SHP77 treated with DMSO at 0.1 percent for 48 hours (cell line): ENCODE measurements around the gene TMEM117.
"Not testable (repeated sequence)": the region's sequence is repeated elsewhere in the genome, so short reads cannot be mapped to it uniquely, and the experiment has no call there.

Experiments used
- DNase-seq: peaks from one replicate; lab custom pipeline; 2025; lab: John Stamatoyannopoulos, UW

The TMEM117 gene

DNA sequence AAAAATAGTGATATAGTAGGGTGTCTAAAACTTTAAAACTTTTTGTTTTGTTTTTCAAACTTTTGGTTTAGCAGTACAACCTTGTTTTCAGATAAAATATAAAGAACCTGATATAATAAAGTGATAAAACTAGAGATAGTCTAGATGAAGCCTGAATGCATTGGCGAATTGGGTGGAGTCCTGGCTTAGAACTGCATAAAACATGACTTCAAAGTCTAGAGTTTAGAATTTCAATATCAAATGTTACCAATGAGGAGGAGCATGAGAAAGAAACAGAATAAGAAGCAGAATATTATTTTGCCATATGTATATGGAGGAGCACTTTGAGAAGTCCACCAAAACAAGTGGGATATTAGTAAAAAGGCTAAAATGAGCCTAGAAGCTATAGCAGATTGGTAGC lies 263.6 kb downstream of the TMEM117 start:
- DNase-seq = no peak

GRCh38 chr12:44100264-44100663 lies 264.4 kb downstream of the TMEM117 start:
- no peak for DNase-seq

DNA sequence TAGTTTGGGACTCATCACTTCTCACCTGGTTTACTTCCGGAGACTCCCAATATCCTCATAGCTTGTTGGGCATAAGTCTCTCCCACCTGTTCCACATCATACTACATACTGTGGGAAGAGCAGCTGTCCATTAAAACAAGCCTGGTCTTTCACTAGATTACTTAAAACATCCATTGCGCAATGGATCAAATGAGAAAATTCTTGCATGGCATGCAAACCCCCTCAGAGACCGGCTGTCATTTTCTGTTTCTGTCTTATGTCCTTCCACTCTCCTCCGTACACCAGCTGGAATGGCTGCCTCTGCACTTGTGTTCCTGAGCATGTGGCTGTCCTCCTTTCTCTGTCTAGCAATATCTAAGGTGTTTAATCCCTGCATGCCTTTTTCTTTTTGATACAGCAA lies 265.6 kb downstream of the TMEM117 start:
- DNase-seq = no peak

DNA sequence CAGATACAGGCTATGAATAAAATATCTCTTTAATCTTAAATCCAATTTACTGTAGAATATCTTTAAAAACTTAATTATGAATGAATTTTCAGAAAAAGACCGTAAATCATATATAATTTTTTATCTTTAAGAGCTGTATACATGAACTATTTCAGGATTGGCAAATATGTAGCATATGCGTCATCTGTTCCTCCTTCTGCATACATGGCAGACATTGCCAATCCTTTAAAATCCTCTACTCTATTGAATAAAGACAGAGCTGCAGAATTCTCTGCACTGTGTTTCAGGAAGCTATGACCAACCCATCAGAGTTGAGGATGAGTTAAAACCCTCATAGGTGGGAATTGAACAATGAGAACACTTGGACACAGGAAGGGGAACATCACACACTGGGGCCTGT lies 279.0 kb downstream of the TMEM117 start:
- no peak for DNase-seq

DNA sequence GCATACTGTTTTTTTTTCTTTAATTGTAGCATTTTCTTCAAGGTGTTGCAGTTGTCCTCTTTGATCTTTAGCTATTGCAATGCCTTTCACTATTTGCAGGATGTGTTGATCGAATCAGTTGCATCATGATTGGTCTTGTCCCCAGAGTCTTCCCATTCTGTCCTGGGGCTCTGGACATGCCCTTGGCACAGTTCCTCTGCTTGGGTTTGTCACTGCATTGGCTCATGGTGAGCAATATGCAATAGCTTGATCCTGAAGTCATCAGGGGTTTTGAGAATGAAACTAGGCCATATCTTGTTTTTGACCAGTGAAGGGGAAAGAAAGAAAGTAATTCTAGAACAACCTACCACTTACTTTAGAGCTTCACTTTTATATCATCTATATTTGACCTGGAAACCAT lies 281.5 kb downstream of the TMEM117 start:
- no peak for DNase-seq

DNA sequence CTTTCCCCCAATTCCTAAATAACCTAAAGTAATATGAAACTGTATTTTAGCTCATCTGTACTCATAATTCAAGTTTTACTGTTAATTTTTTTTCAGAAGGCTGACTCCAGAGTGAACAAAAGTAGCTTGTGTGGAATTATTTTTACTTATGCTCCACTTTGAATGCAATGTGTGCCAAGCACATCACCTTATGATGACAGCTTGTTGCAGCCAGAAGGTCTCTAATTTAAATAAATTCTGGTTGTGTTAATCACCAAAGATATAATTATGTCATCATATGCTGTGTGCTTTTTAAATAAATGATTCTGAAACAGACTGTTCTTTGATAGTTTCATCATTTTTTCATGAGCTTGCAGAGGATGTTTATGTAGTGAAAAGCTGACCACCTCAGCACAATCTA lies 283.1 kb downstream of the TMEM117 start:
- no peak for DNase-seq

GRCh38 chr12:44126806-44127205 lies 290.9 kb downstream of the TMEM117 start:
- DNase-seq = no peak

GRCh38 chr12:44127966-44128710 lies 292.3 kb downstream of the TMEM117 start:
- DNase-seq = no peak

- no peak for DNase-seq
Observed at GRCh38 chr12:44143175-44143574, 307.3 kb downstream of the TMEM117 start.

DNA sequence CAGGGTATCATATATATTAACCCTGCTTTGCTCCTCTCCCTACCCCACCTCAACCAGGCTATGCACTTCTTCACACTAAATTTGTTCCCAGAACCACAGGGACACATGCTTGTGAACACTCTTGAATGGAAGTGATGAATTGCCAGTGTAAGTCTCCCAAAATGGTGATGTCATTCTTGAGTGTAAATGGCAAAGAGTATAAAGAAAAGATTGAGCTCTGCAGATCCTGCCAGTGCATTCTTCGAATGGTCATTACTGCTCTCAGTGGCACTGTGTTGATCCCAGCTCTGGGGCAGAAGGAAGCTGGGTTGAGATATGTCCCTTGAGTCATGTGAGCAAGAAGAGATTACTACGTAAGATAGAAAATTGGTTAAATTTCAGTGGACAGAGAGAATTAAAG lies 313.1 kb downstream of the TMEM117 start:
- no peak for DNase-seq

DNA sequence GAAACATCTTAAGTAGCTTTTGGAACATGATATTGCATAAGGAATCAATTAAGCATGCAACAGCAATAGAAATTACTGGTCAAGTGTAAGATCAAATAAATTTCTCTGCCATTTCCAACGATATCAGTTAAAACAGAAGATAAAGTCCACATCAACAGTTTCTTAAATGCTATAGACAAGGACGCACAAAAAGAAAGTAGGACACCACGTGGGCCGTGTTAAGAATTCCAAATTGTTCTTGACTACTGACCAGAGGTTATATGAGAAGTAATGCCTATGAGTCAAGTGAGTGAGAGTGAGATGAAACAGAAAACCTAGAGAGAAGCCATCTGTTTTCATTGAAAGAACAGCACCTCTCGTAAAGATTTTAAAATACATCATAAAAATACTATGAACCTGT lies 318.2 kb downstream of the TMEM117 start:
- no peak for DNase-seq

GRCh38 chr12:44155358-44155757 lies 319.5 kb downstream of the TMEM117 start:
- no peak for DNase-seq

GRCh38 chr12:44157359-44157758 lies 321.5 kb downstream of the TMEM117 start:
- DNase-seq = no peak

GRCh38 chr12:44158746-44159145 lies 322.9 kb downstream of the TMEM117 start:
- DNase-seq = no peak

DNA sequence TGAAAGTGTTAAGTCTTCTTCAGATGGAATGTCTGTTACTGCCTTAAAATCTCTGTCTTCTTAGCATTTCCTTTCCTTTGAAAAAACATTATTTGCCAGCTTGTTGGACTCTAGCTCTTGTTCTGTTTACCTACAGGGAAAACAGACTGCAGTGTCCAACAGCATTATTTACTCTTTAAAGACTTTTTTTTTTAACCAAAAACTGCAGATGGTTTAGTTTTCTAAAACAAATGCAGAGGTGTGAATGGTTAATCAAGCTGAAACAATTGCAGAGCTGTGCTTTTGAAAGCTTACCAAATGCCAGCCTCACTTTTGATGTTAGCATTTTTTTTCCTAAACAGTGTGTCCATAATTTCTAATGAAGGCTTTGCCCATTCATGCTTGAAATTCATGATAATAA lies 323.3 kb downstream of the TMEM117 start:
- no peak for DNase-seq

DNA sequence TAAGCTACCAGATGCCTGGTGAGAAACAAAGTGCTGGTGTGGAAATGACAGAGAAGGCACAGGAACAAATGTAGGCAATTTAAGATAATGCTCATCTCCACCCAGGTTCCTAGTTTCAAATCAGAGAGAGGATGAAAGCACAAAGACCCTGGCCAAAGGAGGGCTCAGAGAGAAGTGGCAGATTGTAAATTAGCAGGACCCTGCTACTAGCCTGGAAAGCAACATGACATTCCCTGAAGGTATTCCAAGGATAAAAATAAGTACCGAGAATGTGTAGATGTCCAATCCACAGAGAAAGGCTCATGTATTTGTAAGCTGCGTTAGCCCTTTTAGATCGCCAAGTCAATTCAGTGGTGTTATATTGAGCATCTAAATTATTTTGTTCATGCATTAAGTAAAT lies 324.0 kb downstream of the TMEM117 start:
- no peak for DNase-seq

- no peak for DNase-seq
Observed at GRCh38 chr12:44162961-44163360, 327.1 kb downstream of the TMEM117 start.

GRCh38 chr12:44174053-44174452 lies 338.2 kb downstream of the TMEM117 start:
- no peak for DNase-seq

- no peak for DNase-seq
Observed at GRCh38 chr12:44184499-44185206, 348.8 kb downstream of the TMEM117 start.

DNA sequence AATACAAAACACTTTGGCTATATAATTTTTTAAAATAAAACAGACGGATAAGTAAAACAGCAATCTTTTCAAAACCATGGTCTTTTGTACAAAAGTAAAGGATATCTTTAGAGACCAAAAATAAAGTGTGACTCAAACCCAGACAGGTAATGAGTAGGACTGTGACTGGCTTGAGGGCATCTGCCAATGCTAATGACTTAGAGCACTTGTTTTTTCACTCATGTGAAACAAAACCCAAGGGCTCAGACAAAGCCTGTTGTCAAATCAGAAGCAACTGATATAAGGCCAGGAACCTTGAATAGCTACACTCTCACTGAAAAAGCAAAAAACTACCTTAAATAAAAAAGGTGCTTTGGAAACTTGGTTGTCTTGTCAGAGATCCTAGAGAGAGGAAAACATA lies 357.4 kb downstream of the TMEM117 start:
- DNase-seq = no peak

GRCh38 chr12:44195719-44196118 lies 359.8 kb downstream of the TMEM117 start:
- not testable (repeated sequence) for DNase-seq

- DNase-seq = no peak
Observed at GRCh38 chr12:44206045-44206444, 370.2 kb downstream of the TMEM117 start.

- DNase-seq = no peak
Observed at GRCh38 chr12:44217146-44217883, 381.4 kb downstream of the TMEM117 start.
